ENCODE results near the gene NBEA.

The NBEA gene

GRCh38 chr13:35474496-35475211, 532.6 kb downstream of the NBEA start:
- no peak for DNase-seq (ENCODE audit: low read depth, low spot score)

GRCh38 chr13:35475212-35475959, 533.3 kb downstream of the NBEA start:
- peak; percentile 77 for DNase-seq (ENCODE audit: low read depth, low spot score)

GRCh38 chr13:35475960-35476943, 534.2 kb downstream of the NBEA start, which contains the start of gene MAB21L1:
Gene MAB21L1 (minus strand): TSS chr13:35476689. CDS start chr13:35476138, 551 bp downstream.
- DNase-seq (ENCODE audit: low read depth, low spot score), result peak; percentile 58

- DNase-seq (ENCODE audit: low read depth, low spot score), result no peak
Measured at GRCh38 chr13:35477386-35477946, 535.4 kb downstream of the NBEA start.

GRCh38 chr13:35478271-35479037, 536.4 kb downstream of the NBEA start:
- DNase-seq (ENCODE audit: low read depth, low spot score), result peak; percentile 55

GRCh38 chr13:35479038-35479492, 537.0 kb downstream of the NBEA start:
- peak; percentile 41 for DNase-seq (ENCODE audit: low read depth, low spot score)

- DNase-seq (ENCODE audit: low read depth, low spot score), result no peak
Measured at GRCh38 chr13:35479706-35480105, 537.6 kb downstream of the NBEA start.

- no peak for DNase-seq (ENCODE audit: low read depth, low spot score)
Measured at GRCh38 chr13:35480346-35480745, 538.3 kb downstream of the NBEA start.

- DNase-seq (ENCODE audit: low read depth, low spot score), result no peak
Measured at GRCh38 chr13:35481777-35482176, 539.7 kb downstream of the NBEA start.

GRCh38 chr13:35482527-35482926, 540.5 kb downstream of the NBEA start:
- no peak for DNase-seq (ENCODE audit: low read depth, low spot score)

- DNase-seq (ENCODE audit: low read depth, low spot score), result no peak
Measured at GRCh38 chr13:35483761-35484160, 541.7 kb downstream of the NBEA start.

GRCh38 chr13:35484384-35484783, 542.3 kb downstream of the NBEA start:
- DNase-seq (ENCODE audit: low read depth, low spot score), result no peak

- DNase-seq (ENCODE audit: low read depth, low spot score), result peak; percentile 13
Measured at GRCh38 chr13:35485424-35485823, 543.4 kb downstream of the NBEA start.

GRCh38 chr13:35489050-35489449, 547.0 kb downstream of the NBEA start:
- no peak for DNase-seq (ENCODE audit: low read depth, low spot score)

- no peak for DNase-seq (ENCODE audit: low read depth, low spot score)
Measured at GRCh38 chr13:35496006-35496405, 553.9 kb downstream of the NBEA start.

- no peak for DNase-seq (ENCODE audit: low read depth, low spot score)
Measured at GRCh38 chr13:35496761-35497386, 554.8 kb downstream of the NBEA start.

GRCh38 chr13:35498231-35498630, 556.2 kb downstream of the NBEA start:
- no peak for DNase-seq (ENCODE audit: low read depth, low spot score)

- DNase-seq (ENCODE audit: low read depth, low spot score), result no peak
Measured at GRCh38 chr13:35499196-35499662, 557.2 kb downstream of the NBEA start.

- no peak for DNase-seq (ENCODE audit: low read depth, low spot score)
Measured at GRCh38 chr13:35499676-35500075, 557.6 kb downstream of the NBEA start.

- DNase-seq (ENCODE audit: low read depth, low spot score), result no peak
Measured at GRCh38 chr13:35500144-35500543, 558.1 kb downstream of the NBEA start.
